ENCODE data around the gene THSD7A. TPM values are rescaled to one million over a fixed set of nuclear protein-coding genes. Genes with fewer than 3 reads are reported as not detected.

THSD7A gene
- polyA plus RNA-seq, 1 donor from 2014 or later, result 18.5 TPM

DNA sequence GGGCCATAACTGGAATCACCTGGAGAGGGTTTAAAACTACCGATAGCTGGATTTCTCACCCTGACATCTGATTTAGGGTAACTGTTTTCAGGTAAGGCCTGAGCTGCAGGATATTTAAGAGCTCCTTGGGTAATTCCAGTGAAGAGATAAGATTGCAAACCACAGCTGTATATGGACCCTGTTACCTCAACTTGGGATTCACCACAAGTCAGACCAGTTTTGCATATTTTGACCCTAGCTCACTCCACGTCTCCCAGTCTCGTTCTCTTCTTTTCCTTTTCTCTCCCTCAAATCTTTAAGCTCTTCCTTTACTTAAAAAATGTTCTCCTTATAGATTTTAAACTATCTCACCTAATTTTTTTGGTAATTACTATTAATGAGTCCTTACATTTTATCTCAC, 264.4 kb downstream of the THSD7A start:
- H3K27ac ChIP-seq (ENCODE audit: low read length), result no peak overlapping the region
- H4K20me1 ChIP-seq (ENCODE audit: insufficient read depth), result no peaks in the 10 kb centered on the region
- no peaks in the 10 kb centered on the region for H3K36me3 ChIP-seq (ENCODE audit: insufficient read depth, low read length)
- no peak overlapping the region for H3K4me3 ChIP-seq (ENCODE audit: low read length)
- no peaks in the 10 kb centered on the region for H3K27me3 ChIP-seq (ENCODE audit: insufficient read depth, low read depth, low read length)
- H2AFZ ChIP-seq (ENCODE audit: low read depth, low read length), result no peak overlapping the region
- H3F3A ChIP-seq (ENCODE audit: insufficient read depth, low read length, poor library complexity, severe bottlenecking), result no peaks in the 10 kb centered on the region
- no peaks in the 10 kb centered on the region for H3K79me2 ChIP-seq (replicated peaks; ENCODE audit: insufficient read depth, low read length)
- TF ChIP-seq, protein P1, sequence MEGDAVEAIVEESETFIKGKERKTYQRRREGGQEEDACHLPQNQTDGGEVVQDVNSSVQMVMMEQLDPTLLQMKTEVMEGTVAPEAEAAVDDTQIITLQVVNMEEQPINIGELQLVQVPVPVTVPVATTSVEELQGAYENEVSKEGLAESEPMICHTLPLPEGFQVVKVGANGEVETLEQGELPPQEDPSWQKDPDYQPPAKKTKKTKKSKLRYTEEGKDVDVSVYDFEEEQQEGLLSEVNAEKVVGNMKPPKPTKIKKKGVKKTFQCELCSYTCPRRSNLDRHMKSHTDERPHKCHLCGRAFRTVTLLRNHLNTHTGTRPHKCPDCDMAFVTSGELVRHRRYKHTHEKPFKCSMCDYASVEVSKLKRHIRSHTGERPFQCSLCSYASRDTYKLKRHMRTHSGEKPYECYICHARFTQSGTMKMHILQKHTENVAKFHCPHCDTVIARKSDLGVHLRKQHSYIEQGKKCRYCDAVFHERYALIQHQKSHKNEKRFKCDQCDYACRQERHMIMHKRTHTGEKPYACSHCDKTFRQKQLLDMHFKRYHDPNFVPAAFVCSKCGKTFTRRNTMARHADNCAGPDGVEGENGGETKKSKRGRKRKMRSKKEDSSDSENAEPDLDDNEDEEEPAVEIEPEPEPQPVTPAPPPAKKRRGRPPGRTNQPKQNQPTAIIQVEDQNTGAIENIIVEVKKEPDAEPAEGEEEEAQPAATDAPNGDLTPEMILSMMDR (IDR thresholded peaks at IDR 0.05; ENCODE audit: poor library complexity, severe bottlenecking), result no peak
- TF ChIP-seq MXI1 (conservative IDR thresholded peaks at IDR 0.05; ENCODE audit: poor library complexity, severe bottlenecking) (no peak), RAD21 (conservative IDR thresholded peaks at IDR 0.05) (no peak), TAF1 (IDR thresholded peaks at IDR 0.05; ENCODE audit: low read depth) (no peak), REST (IDR thresholded peaks at IDR 0.05; ENCODE audit: borderline replicate concordance) (no peak), POLR2AphosphoS5 (IDR thresholded peaks at IDR 0.05) (no peak), EZH2 (IDR thresholded peaks at IDR 0.05; ENCODE audit: borderline replicate concordance, insufficient read depth, low read length, poor library complexity, severe bottlenecking) (no peak), EP300 (conservative IDR thresholded peaks at IDR 0.05; ENCODE audit: poor library complexity, severe bottlenecking) (no peak), SMC3 (conservative IDR thresholded peaks at IDR 0.05; ENCODE audit: poor library complexity) (no peak)
- H3K4me2 ChIP-seq (ENCODE audit: low read length), result no peak overlapping the region
- H3K9me2 ChIP-seq (ENCODE audit: insufficient read depth, low read length), result no peaks in the 10 kb centered on the region
- no peaks in the 10 kb centered on the region for H3K9me3 ChIP-seq (ENCODE audit: low read length)
- H3K9ac ChIP-seq (ENCODE audit: low read length), result no peak overlapping the region

DNA sequence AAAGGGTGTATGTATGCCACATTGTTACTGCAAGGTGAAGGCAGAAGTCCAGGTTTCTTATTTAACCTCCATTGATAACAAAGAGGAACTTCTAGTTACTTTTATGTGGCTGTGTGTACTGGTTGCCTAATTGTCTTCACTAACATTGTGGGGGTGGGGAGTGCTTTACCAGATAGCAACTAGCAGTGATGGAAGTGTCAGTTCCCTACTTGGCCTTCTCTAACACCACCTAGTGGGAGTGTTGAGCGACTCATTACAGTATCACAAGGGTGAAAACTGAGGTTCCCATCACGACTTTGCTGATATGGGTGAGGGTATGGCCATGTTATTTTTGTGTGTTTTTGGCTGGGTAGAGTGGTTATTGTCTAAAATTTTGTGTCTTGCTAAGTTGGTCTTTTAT, 274.4 kb downstream of the THSD7A start:
- Histone ChIP-seq H3K27ac (ENCODE audit: low read length) (no peak overlapping the region), H3F3A (ENCODE audit: insufficient read depth, low read length, poor library complexity, severe bottlenecking) (no peaks in the 10 kb centered on the region), H4K20me1 (ENCODE audit: insufficient read depth) (no peaks in the 10 kb centered on the region), H3K4me2 (ENCODE audit: low read length) (no peak overlapping the region), H3K9me2 (ENCODE audit: insufficient read depth, low read length) (no peaks in the 10 kb centered on the region), H3K79me2 (replicated peaks; ENCODE audit: insufficient read depth, low read length) (no peaks in the 10 kb centered on the region), H3K9me3 (ENCODE audit: low read length) (no peaks in the 10 kb centered on the region), H3K27me3 (ENCODE audit: insufficient read depth, low read depth, low read length) (no peaks in the 10 kb centered on the region), H2AFZ (ENCODE audit: low read depth, low read length) (no peak overlapping the region), H3K9ac (ENCODE audit: low read length) (no peak overlapping the region), H3K36me3 (ENCODE audit: insufficient read depth, low read length) (no peaks in the 10 kb centered on the region), H3K4me3 (ENCODE audit: low read length) (no peak overlapping the region)
- TF ChIP-seq, protein P1 (IDR thresholded peaks at IDR 0.05; ENCODE audit: poor library complexity, severe bottlenecking), result no peak
- TF ChIP-seq SMC3 (conservative IDR thresholded peaks at IDR 0.05; ENCODE audit: poor library complexity) (no peak), EZH2 (IDR thresholded peaks at IDR 0.05; ENCODE audit: borderline replicate concordance, insufficient read depth, low read length, poor library complexity, severe bottlenecking) (no peak), MXI1 (conservative IDR thresholded peaks at IDR 0.05; ENCODE audit: poor library complexity, severe bottlenecking) (no peak), RAD21 (conservative IDR thresholded peaks at IDR 0.05) (no peak), REST (IDR thresholded peaks at IDR 0.05; ENCODE audit: borderline replicate concordance) (no peak), POLR2AphosphoS5 (IDR thresholded peaks at IDR 0.05) (no peak), TAF1 (IDR thresholded peaks at IDR 0.05; ENCODE audit: low read depth) (no peak), EP300 (conservative IDR thresholded peaks at IDR 0.05; ENCODE audit: poor library complexity, severe bottlenecking) (no peak)
